Liver (tissue), 3 donors: ENCODE results near the gene WNK1.

Experiments
- CTCF ChIP-seq: fragments of 150-350 bp; IDR thresholded peaks from 2 replicates; pipeline ENCODE4 v1.5.1; 2017; ENCODE audit warnings: improper control_type of control experiment, low read depth, low read length; ENCODE audit not compliant: missing input control
- HNF4G ChIP-seq: IDR thresholded peaks from 2 replicates; pipeline ENCODE4 v1.6.1; 2016; ENCODE audit warnings: antibody characterized with exemption
- JUND ChIP-seq, 2 donors: IDR thresholded peaks; 2 replicates each; pipeline ENCODE4 v1.6.1; 2016; ENCODE audit warnings: antibody characterized with exemption in 2 of 2
- REST ChIP-seq: IDR thresholded peaks from 2 replicates; pipeline ENCODE4 v1.6.1; 2016; ENCODE audit warnings: antibody characterized with exemption, mild to moderate bottlenecking
- donor health status: healthy.
- donor health status: healthy.

- TF ChIP-seq CTCF (no peak), REST (no peak), JUND (IDR thresholded peaks at IDR 0.05) (no peak), HNF4G (no peak)
Observed at GRCh38 chr12:884746-885414, 132.5 kb downstream of the WNK1 start.
